Ovary (tissue), 9 donors: Measurements from ENCODE around the gene ARID2. TPM values are rescaled to one million over a fixed set of nuclear protein-coding genes. Genes with fewer than 3 reads are reported as not detected.

Source experiments
- DNase-seq, 5 donors: peaks; one replicate each; pipeline ENCODE4 v3.0.0-alpha.2; 2019 to 2020
- H3K27ac ChIP-seq, 2 donors: fragments of 200-600 bp; one replicate each; pipeline versions ENCODE4 v1.5.1 to v1.8.0; 2019 to 2022
- H3K27me3 ChIP-seq: fragments of 200-600 bp; one replicate; pipeline ENCODE4 v1.8.0; 2022
- H3K36me3 ChIP-seq: fragments of 200-600 bp; sonication (generic); one replicate; pipeline ENCODE4 v1.5.1; 2019
- H3K4me1 ChIP-seq: one replicate; pipeline ENCODE4 v1.8.1; 2013; ENCODE audit warnings: mild to moderate bottlenecking, moderate library complexity; ENCODE audit not compliant: insufficient read depth
- H3K4me3 ChIP-seq: fragments of 200-600 bp; sonication (generic); one replicate; pipeline ENCODE4 v1.5.1; 2017
- H3K9me3 ChIP-seq, 2 donors: fragments of 200-600 bp in 1 of 2; sonication (generic) in 1 of 2; one replicate each; pipeline versions ENCODE4 v1.5.1 to v1.8.1; 2013 to 2019; ENCODE audit warnings: mild to moderate bottlenecking in 1 of 2, moderate library complexity in 1 of 2
- CTCF ChIP-seq, 3 donors: fragments of 450-650 bp in 2 of 3; fragments of 200-600 bp in 1 of 3; IDR thresholded peaks; one replicate each; pipeline versions ENCODE4 v1.5.1 to v1.8.0; 2016 to 2022; ENCODE audit warnings: antibody characterized with exemption in 3 of 3, mild to moderate bottlenecking in 1 of 3
- EP300 ChIP-seq: sonication (generic); formaldehyde crosslinking; IDR thresholded peaks from one replicate; pipeline ENCODE4 v1.6.1; 2017; ENCODE audit warnings: antibody characterized with exemption
- POLR2A ChIP-seq: fragments of 450-650 bp; IDR thresholded peaks from one replicate; pipeline ENCODE4 v1.6.1; 2017; ENCODE audit warnings: antibody characterized with exemption, mild to moderate bottlenecking, moderate library complexity
- WGBS, 3 donors: extraction: QIAGEN DNeasy Blood & Tissue Kit in 1 of 3; methylation state at CpG; one replicate each; pipeline versions ENCODE4 v1.1.5 to v1.1.7; 2013 to 2017; 5-methylcytosine and 5-hydroxymethylcytosine counted together
- intact Hi-C, 4 donors: fragments of 100-400 bp; cut with DNase I; formaldehyde crosslinking; loops; one replicate each; pipeline versions ENCODE4 v1.11.0 to v1.15.1; 2022 to 2023
- polyA plus RNA-seq, 2 donors: library from polyadenylated mRNA; stranded (reverse); fragments of 200-250 nt in 1 of 2; fragments of 350-450 nt in 1 of 2; fragmentation: Illumina TruSeq in 1 of 2; extraction: RNeasy Lipid Tissue Mini Kit (QIAGEN cat#74804) in 1 of 2; gene quantifications; one replicate each; pipeline ENCODE4 v1.2.3, GENCODE V29; 2013 to 2014
- total RNA-seq, 7 donors: library from RNA; depleted of rRNA in 2 of 7; stranded (reverse); fragments of >200 nt in 2 of 7; fragmentation: NEBNext Ultra II Directional in 3 of 7; extraction: Animal tissue kit (Norgen Biotek cat#: 25700) in 3 of 7; gene quantifications; one replicate each; pipeline versions ENCODE4 v1.1.0 to v1.2.4, GENCODE V29; 2016 to 2023
- donor health status: DM: no; HTN: no; CAD: no; lungs with moderate emphysema.
- donor health status: DM: no; HTN: no; CAD: no.
- donor health status: Bipolar disorder and iron deficiency.
- donor health status: DM: yes; HTN: yes; CAD: no.
- donor health status: DM: no; HTN: no; CAD: no.
- donor health status: DM: yes; HTN: yes; CAD: no.

Gene ARID2
- total and polyA plus RNA-seq, 9 donors: 7.9 to 39.5 (median 32.1) TPM

GRCh38 chr12:45726603-45727300 lies 2.8 kb upstream of the ARID2 start:
- no peaks in the 10 kb centered on the region for H3K27me3 ChIP-seq
- peak overlapping the region; percentile 82 for H3K4me3 ChIP-seq
- H3K36me3 ChIP-seq: no peaks in the 10 kb centered on the region
- TF ChIP-seq EP300: no peak
- no peak for TF ChIP-seq CTCF (IDR thresholded peaks at IDR 0.05)
- TF ChIP-seq POLR2A: no peak
- H3K4me1 ChIP-seq: peaks cover 7% of the 10 kb centered on the region
- WGBS, 3 donors: 0 to 1% (median 0%) methylated on average over 42 of the region's 42 CpGs
- H3K27ac ChIP-seq: peak overlapping the region; percentile 99 to 100
- peak; percentile 68 to 79 (median 77) for DNase-seq
- no peaks in the 10 kb centered on the region for H3K9me3 ChIP-seq
- intact Hi-C loops: loop anchor here in 2 of 4 donors (1.0 to 10.0 kb wide), 2 partner anchors 372 to 511 kb away; no protein-coding TSS in a partner anchor

GRCh38 chr12:45727301-45727979 lies 2.1 kb upstream of the ARID2 start:
- peaks cover 4% of the 10 kb centered on the region for H3K4me1 ChIP-seq
- TF ChIP-seq CTCF (IDR thresholded peaks at IDR 0.05) (no peak), POLR2A (peak; percentile 72), EP300 (no peak)
- intact Hi-C loops: loop anchor here in 2 of 4 donors (1.0 to 10.0 kb wide), 2 partner anchors 373 to 512 kb away; no protein-coding TSS in a partner anchor
- H3K27me3 ChIP-seq: no peaks in the 10 kb centered on the region
- DNase-seq: peak; percentile 93 to 95 (median 94)
- 0 to 1% (median 0%) methylated on average over 45 of the region's 45 CpGs for WGBS, 3 donors
- H3K4me3 ChIP-seq: peak overlapping the region; percentile 82
- peak overlapping the region; percentile 99 to 100 for H3K27ac ChIP-seq
- H3K9me3 ChIP-seq: no peaks in the 10 kb centered on the region
- no peaks in the 10 kb centered on the region for H3K36me3 ChIP-seq

GRCh38 chr12:45727980-45728629 lies 1.4 kb upstream of the ARID2 start:
- DNase-seq: peak in 1 of 5 donors; percentile 25
- Histone ChIP-seq H3K9me3 (no peaks in the 10 kb centered on the region), H3K36me3 (no peaks in the 10 kb centered on the region), H3K27ac (peak overlapping the region; percentile 99 to 100), H3K4me3 (peak overlapping the region; percentile 82), H3K27me3 (no peaks in the 10 kb centered on the region), H3K4me1 (peaks cover 2% of the 10 kb centered on the region)
- intact Hi-C loops: loop anchor here in 3 of 4 donors (1.0 to 10.0 kb wide), 3 partner anchors 263 to 513 kb away; partner anchors contain the start of gene SCAF11 (in 1 of the 3)
- TF ChIP-seq POLR2A (no peak), EP300 (no peak), CTCF (IDR thresholded peaks at IDR 0.05) (no peak)
- 0 to 1% (median 0%) methylated on average over 17 of the region's 17 CpGs for WGBS, 3 donors

GRCh38 chr12:45728630-45729232 lies 775 bp upstream of the ARID2 start:
- no peak for TF ChIP-seq EP300
- TF ChIP-seq CTCF (IDR thresholded peaks at IDR 0.05): peak; percentile 97 to 99 (median 98)
- TF ChIP-seq POLR2A: peak; percentile 90
- peak overlapping the region; percentile 99 to 100 for H3K27ac ChIP-seq
- H3K9me3 ChIP-seq: no peaks in the 10 kb centered on the region
- no peaks in the 10 kb centered on the region for H3K27me3 ChIP-seq
- DNase-seq: peak; percentile 95 to 96 (median 96)
- WGBS, 3 donors: 0% methylated on average over 49 to 65 of the region's 65 CpGs
- no peaks in the 10 kb centered on the region for H3K36me3 ChIP-seq
- peak overlapping the region; percentile 82 for H3K4me3 ChIP-seq
- peaks cover 2% of the 10 kb centered on the region for H3K4me1 ChIP-seq
- intact Hi-C loops: loop anchor here in 2 of 4 donors (2.0 to 10.0 kb wide), 2 partner anchors 262 to 374 kb away; partner anchors contain the start of gene SCAF11 (in 1 of the 2)
